Measurements from ENCODE around the gene PAK5.
"Not testable (repeated sequence)": the region's sequence is repeated elsewhere in the genome, so short reads cannot be mapped to it uniquely, and the experiment has no call there.

Gene PAK5

DNA sequence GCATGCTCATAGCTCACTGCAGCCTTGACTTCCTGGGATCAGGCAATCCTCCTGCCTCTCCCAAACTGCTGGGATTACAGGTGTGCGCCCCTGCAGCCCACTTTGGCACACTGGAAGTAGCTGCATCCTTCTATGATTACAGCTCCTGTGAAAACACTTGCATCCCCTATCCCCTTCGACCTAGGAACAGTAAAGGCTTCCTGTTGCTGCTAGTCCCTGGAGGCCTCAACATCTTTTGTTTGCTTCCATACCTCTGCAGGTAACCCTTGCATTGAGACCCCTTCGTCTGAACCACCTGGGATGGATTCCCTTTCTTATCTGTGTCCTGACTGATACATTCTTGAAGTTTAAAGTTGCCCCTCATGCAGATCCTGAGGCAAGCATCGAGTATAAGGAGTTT is 152.4 kb downstream of the PAK5 start:
- H3K4me3 ChIP-seq (ENCODE audit: low read depth, low read length) = no peak overlapping the region

DNA sequence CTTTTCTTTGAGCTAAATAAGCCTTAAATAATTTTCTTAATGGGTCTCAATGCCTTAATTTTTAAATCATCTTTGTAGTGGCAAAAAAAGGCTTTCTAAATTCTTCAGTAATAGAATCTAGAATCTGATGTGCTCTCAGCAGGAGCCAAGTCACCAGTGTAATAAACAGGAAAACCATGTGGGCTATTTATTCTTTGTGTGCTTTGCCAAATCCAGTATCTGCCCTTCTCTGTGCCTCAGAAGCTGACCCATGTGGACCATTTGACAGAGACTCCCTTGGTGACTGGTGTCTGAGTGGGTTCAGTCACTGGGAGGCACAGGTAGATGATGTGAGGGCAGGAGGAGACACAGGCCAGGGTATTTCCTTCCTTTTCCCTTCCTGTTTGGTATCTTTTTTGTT is 152.9 kb downstream of the PAK5 start:
- no peak overlapping the region for H3K4me3 ChIP-seq (ENCODE audit: low read depth, low read length)

DNA sequence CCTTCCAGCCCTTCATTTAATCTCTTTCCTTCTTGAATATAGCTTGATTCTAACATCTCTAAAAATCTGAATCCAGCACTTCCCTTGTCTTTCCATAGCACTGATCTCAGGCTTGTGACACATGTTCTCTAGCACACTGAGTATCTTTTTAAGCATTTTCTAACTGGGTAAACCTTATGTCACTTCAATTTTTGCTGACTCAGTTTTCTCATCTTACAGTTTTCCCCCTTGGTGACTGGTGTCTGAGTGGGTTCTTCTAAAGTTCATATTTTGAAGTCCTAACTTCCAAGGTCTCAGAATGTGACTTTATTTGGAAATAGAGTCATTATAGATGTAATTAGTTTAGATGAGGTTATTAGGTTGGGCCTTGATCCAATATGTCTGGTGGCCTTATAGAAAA is 153.9 kb downstream of the PAK5 start:
- H3K4me3 ChIP-seq (ENCODE audit: low read depth, low read length) = no peak overlapping the region

DNA sequence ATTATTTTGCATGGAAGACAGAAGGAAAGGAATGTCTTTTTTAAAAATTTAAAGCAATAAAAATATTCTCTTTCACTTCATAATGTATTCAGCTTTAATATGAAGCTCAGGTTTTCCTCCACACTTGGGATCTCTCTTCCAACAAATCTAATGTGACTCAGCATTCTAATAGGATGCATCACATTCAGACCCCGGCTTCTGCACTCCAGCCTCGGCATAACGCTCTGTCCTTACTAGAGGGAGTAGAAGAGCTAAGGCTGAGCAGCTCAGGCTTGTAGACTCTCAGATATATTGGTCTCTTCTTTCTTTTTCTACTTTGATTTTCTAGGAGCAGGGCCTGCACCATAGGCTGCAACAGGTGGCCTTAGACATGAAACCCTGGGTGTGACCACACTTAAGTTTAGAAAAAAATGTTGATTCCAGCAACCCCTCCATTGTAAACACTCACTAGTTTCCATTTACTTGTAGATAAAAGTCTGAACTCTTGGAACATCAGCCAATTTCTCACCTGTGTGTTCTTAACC is 161.7 kb downstream of the PAK5 start:
- no peak overlapping the region for H3K4me3 ChIP-seq (ENCODE audit: low read depth, low read length)

DNA sequence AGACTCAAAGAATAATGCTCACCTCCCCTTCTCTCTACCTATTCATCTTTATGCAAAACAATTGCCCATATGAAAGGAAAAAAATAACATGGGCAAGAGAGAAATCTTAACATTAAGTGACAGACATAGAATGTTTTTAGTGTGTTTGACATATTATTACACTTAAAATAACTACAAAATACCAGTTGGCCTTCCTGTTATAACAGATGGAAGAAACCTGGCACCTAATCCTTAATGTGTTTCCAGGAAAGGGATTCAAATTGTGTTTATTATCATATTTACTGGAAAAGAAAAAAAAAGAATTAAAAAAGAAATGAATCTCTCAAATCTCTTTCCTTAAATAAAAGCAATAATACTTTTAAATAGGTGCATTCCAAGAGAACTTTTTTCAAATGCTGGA is 165.9 kb downstream of the PAK5 start:
- no peak overlapping the region for H3K4me3 ChIP-seq (ENCODE audit: low read depth, low read length)

DNA sequence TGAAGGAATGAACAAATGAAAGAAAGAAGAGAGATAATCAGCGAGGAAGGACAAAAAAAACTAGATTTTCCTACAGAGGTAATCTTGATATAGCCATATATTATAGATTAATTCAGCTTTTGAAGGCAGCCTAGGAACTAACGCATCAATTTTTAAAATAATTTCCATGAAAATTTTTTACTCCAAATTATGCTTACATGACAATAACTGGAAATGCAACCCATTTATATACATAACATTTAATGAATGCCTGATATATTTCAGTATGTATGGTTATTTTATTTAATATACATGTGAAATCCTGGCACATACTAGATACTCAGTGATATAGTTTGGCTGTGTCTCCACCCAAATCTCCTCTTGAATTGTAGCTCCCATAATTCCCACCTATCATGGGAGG is 166.8 kb downstream of the PAK5 start:
- H3K4me3 ChIP-seq (ENCODE audit: low read depth, low read length) = no peak overlapping the region

DNA sequence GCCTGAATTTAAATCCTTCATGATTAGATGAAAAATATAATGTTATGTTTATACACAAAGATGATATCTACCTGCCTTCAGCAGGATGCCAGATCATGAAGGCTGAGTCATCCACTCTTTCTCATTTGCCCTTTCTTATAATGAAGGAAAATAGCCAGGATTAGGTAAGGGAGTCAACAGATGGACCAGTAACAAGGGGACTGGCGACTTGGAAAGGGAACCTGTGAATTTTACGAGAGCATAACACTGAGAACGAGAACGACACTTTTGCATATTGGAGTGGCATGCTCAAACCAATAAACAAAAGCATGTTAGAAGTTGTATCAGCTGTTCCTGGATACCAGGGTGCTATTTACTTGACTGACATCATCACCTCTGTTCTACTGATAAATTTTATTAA is 170.5 kb downstream of the PAK5 start:
- H3K4me3 ChIP-seq (ENCODE audit: low read depth, low read length) = no peak overlapping the region

DNA sequence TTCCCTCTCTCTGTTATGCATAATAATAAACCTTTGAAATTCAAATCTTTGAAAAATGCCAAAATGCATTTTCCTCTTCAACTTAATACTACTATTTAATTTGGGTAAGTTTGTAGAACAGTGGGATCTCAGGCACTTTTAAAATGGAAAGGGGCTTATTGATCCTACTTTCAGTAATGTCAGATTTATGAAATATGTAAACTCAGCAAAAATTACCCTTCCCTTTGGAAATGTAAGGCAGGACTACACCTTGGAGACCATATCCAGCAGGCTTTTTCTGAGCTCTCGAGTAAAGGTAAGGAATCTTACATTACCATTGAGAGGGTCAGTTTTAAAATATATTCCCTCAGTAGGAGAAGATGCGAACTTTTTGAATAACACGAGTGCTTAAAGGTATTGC is 175.5 kb downstream of the PAK5 start:
- no peak overlapping the region for H3K4me3 ChIP-seq (ENCODE audit: low read depth, low read length)

DNA sequence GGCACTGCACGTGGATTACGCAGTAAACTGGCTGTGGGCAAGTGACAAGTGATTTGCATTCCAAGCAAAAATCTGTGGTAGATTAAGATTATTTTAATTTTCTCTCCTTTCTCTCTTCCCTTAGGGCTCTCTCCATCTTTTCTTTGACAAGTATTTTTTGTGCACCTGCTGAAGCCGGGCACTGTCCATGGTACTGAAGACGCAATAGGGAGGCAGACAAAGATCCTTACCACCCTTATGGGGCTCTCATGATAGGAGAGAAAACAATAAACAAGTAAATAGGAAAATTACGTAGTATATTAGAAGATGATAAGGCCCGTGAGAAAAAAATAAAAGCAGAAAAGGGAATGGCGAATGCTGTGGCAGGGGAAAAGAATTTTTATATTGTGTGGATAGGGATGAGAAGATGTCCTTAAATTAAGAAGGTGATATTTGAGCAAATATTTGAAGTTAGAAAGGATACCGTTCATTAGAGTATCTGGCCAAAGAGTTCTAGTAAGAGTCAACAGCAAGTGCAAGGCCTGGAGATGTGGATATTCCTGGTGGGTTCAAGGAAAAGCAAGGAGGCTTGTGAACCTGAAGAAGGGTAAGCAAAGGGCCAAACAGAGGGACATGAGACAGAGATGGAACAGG is 178.5 kb downstream of the PAK5 start:
- no peak overlapping the region for H3K4me3 ChIP-seq (ENCODE audit: low read depth, low read length)

DNA sequence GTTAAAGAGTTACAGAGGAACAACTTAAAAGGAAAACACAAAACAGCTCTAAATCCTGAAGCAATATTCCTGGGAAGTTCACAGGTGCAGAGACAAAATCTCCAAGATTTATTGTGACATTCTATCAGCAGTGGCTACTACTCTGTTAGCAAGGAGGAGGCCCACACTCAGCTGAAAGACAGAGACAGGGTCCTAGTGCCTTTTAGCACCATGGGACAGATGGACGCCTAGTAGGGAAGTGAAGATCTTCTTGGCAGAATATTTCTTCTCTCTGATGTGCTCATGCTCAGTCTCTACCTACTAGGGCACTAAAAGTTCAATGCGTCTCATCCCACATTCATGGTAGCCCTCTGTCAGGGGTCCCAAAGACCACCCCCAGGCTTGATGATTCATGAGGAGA is 191.1 kb downstream of the PAK5 start:
- H3K4me3 ChIP-seq (ENCODE audit: low read depth, low read length) = no peak overlapping the region

DNA sequence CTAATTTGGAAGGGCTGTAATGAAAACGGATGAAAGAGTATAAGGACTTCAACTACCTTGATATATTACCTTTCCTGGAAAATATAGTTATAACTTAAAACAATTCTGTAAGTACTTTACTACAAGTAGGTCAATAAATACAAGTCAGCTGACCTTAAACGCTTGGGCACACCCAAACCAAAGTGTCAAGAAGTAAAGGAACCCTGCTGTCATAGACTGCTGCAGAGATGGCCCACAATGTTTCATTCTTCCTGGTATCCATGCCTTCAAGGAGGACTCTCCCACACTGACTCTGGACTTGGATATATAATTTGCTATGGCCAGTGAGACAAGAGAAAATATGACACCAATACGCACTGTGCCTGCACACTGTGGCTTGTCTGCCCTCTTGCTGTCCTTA is 192.5 kb downstream of the PAK5 start:
- H3K4me3 ChIP-seq (ENCODE audit: low read depth, low read length) = no peak overlapping the region

DNA sequence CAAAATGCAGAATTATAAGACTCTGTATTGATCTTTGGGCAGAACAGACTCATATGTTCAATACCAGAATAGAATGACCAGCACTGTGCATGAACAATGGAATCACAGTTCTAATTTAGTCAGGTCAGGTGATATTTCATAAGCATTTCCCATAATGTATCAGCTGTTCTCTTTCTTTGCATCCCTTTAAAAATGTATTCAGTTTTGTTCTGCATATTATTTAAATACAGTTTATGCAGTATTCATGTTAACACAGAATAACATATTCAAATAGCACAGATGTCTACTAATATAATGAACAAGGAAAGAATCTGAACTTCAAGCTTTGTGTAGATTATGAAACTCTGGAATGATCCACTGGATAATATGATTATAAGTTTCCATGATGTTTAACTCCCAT is 196.0 kb downstream of the PAK5 start:
- H3K4me3 ChIP-seq (ENCODE audit: low read depth, low read length) = no peak overlapping the region

DNA sequence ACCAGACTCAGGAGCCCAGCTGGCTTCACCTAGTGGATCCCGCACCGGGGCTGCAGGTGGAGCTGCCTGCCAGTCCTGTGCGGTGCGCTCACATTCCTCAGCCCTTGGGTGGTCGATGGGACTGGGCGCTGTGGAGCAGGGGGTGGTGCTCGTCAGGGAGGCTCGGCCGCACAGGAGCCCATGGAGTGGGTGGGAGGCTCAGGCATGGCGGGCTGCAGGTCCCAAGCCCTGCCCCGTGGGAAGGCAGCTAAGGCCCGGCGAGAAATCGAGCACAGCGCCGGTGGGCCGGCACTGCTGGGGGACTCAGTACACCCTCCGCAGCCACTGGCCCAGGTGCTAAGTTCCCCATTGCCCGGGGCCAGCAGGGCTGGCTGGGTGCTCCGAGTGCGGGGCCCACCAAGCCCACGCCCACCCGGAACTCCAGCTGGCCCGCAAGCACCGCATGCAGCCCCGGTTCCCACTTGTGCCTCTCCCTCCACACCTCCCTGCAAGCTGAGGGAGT is 197.3 kb downstream of the PAK5 start:
- H3K4me3 ChIP-seq (ENCODE audit: low read depth, low read length) = not testable (repeated sequence)

DNA sequence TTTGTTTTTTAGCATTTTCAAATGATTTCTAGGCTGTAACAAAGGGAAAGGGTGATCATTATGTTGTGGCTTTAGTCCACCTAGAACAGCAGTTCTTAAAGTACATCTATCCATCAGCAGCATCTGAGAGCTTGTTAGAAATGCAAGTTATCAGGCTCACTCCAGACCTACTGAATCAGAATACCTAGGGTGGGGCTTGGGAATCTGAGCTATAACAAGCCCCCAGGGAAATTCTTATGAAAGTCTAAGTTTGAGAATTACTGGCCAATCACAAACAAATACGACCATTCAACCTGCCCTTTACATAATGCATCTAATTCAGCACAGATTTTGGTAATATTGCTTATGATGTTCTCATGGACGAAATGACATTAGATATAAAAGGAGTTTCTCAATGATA is 201.0 kb downstream of the PAK5 start:
- H3K4me3 ChIP-seq (ENCODE audit: low read depth, low read length) = no peak overlapping the region

DNA sequence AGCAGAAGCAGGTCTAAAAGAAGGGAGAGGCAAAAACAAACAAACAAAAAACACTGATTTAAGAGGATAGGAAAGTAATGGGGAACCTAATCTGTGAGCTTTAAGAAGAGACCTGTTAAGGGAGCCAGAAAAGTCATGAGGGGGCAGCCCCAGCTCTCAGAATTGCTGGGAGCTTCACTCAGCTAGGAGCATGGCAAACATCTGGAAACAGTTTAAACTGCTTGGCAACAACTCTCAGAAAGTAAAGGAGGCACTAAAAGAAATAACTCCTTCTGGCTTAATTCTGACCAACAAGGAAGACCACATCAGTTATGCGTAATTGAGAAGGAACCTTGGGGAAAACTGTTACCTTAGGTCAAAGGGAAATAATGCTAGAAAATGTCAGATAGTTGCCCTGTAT is 203.1 kb downstream of the PAK5 start:
- no peak overlapping the region for H3K4me3 ChIP-seq (ENCODE audit: low read depth, low read length)

DNA sequence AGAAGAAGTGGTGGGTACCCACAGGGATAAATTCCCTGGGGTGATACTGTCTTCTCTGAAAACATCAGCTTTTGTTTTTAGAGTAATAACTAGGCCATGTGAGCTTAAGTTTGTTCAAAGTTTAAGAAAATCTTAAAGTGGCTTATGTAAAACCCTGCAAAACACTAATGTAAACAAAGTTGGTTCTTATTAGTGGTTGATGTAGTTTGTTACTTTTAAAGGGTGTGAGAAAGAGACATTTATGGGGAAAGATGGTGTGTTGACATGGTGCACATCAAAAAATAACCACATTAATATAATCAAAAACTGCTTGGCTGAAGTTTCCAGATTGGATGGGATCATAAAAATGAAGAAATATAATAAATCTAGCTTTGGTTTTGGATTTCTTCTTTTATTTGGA is 204.5 kb downstream of the PAK5 start:
- H3K4me3 ChIP-seq (ENCODE audit: low read depth, low read length) = no peak overlapping the region

DNA sequence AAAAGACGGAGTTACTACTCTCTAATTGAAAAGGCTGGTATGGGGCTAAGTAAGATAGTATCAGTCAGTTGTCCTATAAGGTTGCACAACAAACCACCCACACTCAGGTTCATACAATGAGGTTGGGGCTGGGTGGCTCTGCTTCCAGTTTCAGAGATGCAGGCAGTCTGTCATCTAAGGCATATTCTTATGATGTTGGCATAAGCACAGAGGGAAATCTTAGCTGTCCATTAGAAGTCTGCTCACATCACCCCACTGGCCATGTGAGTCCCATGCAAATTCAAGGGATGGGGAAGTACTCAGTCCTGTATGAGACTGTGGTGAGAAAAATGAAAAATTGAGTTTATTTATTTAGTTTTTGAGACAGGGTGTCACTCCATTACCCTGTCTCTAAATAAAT is 205.9 kb downstream of the PAK5 start:
- H3K4me3 ChIP-seq (ENCODE audit: low read depth, low read length) = no peak overlapping the region

DNA sequence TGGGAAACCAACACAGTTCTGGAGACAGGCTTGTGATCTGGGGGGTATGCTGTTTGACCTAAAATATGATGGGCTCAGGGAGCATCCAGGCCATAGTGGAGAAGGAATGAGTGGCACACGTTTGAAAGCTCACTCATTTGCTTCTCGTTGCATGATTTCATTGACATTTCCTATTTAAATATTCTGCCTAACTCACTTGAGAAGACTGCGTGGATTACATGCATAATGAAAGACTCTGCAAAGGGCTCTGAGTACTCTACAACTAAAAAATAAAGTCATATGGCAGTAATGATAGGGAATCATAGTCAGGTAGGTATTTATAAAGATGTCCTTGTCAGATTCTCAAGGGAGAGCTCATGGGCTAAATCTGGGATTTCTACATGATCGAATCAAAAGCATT is 206.6 kb downstream of the PAK5 start:
- no peak overlapping the region for H3K4me3 ChIP-seq (ENCODE audit: low read depth, low read length)

DNA sequence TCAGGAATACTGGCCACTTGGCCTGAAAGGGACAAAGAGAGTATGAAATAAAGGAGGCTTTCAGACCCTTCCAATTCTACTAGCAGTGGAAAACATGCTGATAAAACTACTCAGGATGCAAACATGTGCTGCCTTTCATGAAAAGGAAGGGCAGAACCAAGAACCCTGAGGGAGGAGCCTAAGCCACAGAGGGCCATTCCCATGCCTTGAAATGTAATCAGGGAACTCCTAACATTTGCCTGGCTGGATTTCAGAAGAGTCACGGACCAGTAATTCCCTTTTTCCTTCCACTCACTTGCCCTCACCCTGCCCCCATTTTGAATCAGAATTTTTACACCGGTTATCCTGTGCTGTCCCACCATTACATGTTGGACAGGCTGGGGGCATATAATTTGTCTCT is 208.3 kb downstream of the PAK5 start:
- H3K4me3 ChIP-seq (ENCODE audit: low read depth, low read length) = no peak overlapping the region

DNA sequence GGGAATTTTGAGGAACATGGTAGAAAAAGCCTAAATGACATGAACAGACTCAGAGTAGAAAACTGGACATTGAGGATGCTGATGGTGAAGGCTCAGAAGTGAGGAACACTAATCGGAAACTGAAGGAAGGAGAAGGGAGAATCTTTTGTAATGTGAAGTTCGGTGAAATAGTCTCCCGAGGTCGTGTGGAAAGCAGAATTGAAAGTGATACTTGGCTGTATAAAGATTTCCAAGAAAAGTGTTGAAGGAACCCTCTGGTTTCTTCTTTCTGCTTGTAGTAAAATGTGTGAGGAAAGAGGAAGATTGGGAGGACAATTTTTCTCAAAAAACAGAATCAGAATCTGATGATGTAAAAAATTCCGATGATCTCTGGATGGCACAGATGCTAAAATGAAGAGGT is 209.0 kb downstream of the PAK5 start:
- no peak overlapping the region for H3K4me3 ChIP-seq (ENCODE audit: low read depth, low read length)

DNA sequence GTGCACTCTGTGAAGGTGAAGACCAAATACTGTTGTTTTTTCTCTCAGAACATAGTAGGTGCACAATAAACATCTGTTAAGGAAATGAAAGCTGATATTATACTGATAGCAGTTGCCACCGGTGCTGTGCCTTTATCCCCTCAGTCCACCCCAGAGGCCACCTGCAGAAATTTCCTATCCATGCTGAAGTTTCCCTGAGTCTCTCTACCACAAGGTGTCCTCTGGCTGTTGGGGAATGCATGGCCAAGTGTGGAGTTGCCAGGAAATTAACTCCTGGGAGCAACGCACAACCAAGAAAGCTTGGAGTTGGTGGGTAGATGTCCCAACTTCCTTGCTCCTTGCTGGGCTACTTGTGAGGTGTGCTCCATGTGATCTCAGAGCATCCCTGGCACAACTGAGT is 210.3 kb downstream of the PAK5 start:
- no peak overlapping the region for H3K4me3 ChIP-seq (ENCODE audit: low read depth, low read length)

DNA sequence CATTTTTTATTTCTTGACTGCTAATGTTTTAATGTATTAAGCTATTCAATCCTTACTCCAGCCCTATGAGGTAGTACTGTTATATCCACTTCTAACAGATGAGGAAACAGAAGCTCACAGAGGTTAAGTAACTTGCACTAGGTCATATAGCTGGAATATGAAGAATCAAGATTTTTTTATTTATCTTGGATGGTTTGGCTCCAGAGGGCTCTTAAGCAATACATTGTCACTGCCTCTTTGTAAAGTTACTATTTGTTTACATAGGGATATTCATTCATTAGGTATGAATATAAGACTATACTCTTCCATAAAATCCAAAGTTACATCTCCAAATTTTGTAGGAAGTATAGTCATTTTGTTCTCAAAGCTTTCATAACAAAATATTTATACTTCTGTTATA is 210.7 kb downstream of the PAK5 start:
- H3K4me3 ChIP-seq (ENCODE audit: low read depth, low read length) = no peak overlapping the region

DNA sequence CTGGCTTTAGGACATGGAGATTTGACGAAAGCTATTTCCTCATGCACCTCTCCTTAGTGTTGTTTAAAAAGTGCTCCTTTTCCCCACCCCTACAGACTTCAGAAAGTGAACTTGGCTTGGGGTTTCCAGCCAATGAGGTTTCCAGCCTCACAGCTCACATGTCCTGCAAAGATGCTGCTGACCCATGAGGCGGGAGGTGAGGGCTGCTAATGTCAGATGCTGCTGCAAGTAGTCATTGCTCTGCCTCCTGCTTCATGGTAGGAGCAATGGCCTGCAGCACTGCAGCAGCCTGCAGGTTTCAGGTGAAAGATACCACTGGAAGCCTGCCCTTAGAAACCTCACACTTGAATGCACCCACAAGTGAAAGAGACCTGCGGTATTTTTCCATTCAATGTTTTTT is 211.7 kb downstream of the PAK5 start:
- no peak overlapping the region for H3K4me3 ChIP-seq (ENCODE audit: low read depth, low read length)
